ENCODE results near the gene CHRDL2. TPM values are rescaled to one million over a fixed set of nuclear protein-coding genes. Genes with fewer than 3 reads are reported as not detected.

CHRDL2 gene
- total RNA-seq, 1 experiment from 2014 or later: 0.39 TPM

DNA sequence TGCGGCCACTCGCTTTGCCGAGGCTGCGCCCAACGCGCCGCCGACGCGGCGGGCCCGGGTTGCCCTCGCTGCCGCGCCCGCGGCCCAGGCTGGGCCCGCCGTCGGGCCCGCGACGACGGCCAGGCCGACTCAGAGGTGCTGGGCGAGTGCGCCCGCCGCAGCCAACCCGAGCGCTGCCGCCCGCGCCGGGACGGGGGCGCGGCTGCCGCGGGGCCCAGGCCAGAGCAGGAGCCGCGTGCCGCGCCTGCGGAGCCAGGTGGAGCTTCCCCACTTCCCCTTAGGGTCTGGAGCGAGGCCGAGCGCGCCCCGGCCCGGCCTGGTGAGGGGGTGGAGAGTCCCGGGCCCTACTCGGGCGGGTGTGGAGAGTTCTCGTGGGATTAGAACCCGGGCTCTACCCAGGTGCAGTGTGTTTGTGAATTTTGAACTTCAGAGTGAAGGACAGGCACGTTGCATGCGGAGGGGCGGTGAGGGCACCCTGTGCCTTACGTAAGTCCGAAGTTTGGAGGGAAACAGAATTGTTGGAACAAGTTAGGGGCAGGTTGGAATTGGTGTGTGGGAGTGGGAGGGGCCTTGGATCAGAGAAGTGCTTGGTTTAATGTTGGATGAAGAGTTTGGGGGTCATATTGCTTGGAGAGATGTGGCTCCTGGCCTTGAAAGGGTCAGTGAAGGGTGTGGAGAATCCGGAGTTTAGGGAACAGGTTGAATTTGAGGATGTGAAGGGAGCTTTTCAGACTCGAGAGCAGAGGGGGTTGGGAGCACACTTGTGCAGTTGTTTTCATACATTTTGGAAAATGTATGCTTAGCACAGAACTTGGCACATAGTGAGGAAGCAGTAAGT, 18.1 kb upstream of the CHRDL2 start:
- Mint-ChIP-seq H3K36me3 (ENCODE audit: insufficient read depth in 1 of 3, low read depth in 3 of 3) (peaks cover 0 to 2% (median 0%) of the 10 kb centered on the region in 3 experiments; a peak in 2 of 7 replicates), H3K27me3 (ENCODE audit: low read depth) (peaks cover 9% of the 10 kb centered on the region; the same call in 1 of the 2 replicates), H3K4me1 (peaks cover 24 to 33% of the 10 kb centered on the region in 2 experiments), H3K9me3 (no peaks in the 10 kb centered on the region), H3K4me3 (peak overlapping the region; percentile 75 to 92), H3K27ac (peak overlapping the region in 2 of 3 experiments; percentile 38 to 90; a peak in 4 of 7 replicates)
- Histone ChIP-seq H3K4ac (ENCODE audit: low read depth, low read length) (no peak overlapping the region), H3K23ac (ENCODE audit: insufficient read length, low read depth, low read length) (no peak overlapping the region), H3K27ac (ENCODE audit: insufficient read length, low read depth, low read length) (no peak overlapping the region), H2BK120ac (ENCODE audit: low read depth, low read length, poor library complexity, severe bottlenecking) (no peak overlapping the region), H4K20me1 (ENCODE audit: control insufficient read depth, insufficient read depth, insufficient read length) (no peaks in the 10 kb centered on the region), H4K91ac (ENCODE audit: insufficient read length, low read depth, low read length) (no peak overlapping the region), H3K56ac (ENCODE audit: insufficient read length, low read depth, low read length) (no peak overlapping the region), H3K9me3 (ENCODE audit: control insufficient read depth, low read depth, low read length) (no peaks in the 10 kb centered on the region), H2BK12ac (ENCODE audit: insufficient read length, low read depth, low read length) (no peak overlapping the region), H2AFZ (ENCODE audit: low read length) (no peak overlapping the region), H4K5ac (ENCODE audit: insufficient read length, low read depth, low read length) (no peak overlapping the region), H3K14ac (ENCODE audit: insufficient read depth, low read length) (peak overlapping the region; percentile 91), H3K4me1 (ENCODE audit: insufficient read depth, low read length) (0 out of 2 replicates have a peak, but pooled peaks cover 3% of the 10 kb centered on the region), H3K18ac (ENCODE audit: insufficient read length, low read depth, low read length) (peak overlapping the region; percentile 66), H3K9ac (ENCODE audit: extremely low read depth, insufficient read length, low read length) (peak overlapping the region; percentile 72), H3K79me1 (ENCODE audit: insufficient read depth, low read depth, low read length, poor library complexity, severe bottlenecking) (no peaks in the 10 kb centered on the region), H3K23me2 (ENCODE audit: insufficient read length, low read depth, low read length, poor library complexity, severe bottlenecking) (peaks cover 5% of the 10 kb centered on the region), H2BK15ac (ENCODE audit: low read depth, low read length) (no peak overlapping the region), H4K8ac (replicated peaks; ENCODE audit: insufficient read length, low read depth, low read length) (no peak overlapping the region), H3K4me2 (ENCODE audit: insufficient read depth, insufficient read length, low read length) (peak overlapping the region; percentile 81), H2AK5ac (ENCODE audit: insufficient read length, low read length) (no peak overlapping the region), H2BK5ac (ENCODE audit: insufficient read length, low read length) (no peak overlapping the region), H3K27me3 (ENCODE audit: insufficient read depth, low read length) (no peaks in the 10 kb centered on the region), H3T11ph (ENCODE audit: low read length) (no peak overlapping the region), H3K79me2 (ENCODE audit: insufficient read depth, low read length) (peaks cover 8% of the 10 kb centered on the region; the same call in 1 of the 2 replicates), H2BK20ac (ENCODE audit: low read depth, low read length, poor library complexity, severe bottlenecking) (no peak overlapping the region)
- WGBS (ENCODE audit: extremely low coverage, insufficient read length, low lambda C conversion rate): no CpG with 5 or more reads among the region's 63 CpGs
- TF ChIP-seq, protein P1, sequence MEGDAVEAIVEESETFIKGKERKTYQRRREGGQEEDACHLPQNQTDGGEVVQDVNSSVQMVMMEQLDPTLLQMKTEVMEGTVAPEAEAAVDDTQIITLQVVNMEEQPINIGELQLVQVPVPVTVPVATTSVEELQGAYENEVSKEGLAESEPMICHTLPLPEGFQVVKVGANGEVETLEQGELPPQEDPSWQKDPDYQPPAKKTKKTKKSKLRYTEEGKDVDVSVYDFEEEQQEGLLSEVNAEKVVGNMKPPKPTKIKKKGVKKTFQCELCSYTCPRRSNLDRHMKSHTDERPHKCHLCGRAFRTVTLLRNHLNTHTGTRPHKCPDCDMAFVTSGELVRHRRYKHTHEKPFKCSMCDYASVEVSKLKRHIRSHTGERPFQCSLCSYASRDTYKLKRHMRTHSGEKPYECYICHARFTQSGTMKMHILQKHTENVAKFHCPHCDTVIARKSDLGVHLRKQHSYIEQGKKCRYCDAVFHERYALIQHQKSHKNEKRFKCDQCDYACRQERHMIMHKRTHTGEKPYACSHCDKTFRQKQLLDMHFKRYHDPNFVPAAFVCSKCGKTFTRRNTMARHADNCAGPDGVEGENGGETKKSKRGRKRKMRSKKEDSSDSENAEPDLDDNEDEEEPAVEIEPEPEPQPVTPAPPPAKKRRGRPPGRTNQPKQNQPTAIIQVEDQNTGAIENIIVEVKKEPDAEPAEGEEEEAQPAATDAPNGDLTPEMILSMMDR (conservative IDR thresholded peaks at IDR 0.05): no peak
- peak; percentile 56 for DNase-seq
